Right lobe of liver (tissue), 6 donors: ENCODE results near the gene ARIH2. TPM values are rescaled to one million over a fixed set of nuclear protein-coding genes. Genes with fewer than 3 reads are reported as not detected.

Experiments
- ATAC-seq, 4 donors: fragments of 200-7000 bp; cut with Tn5 transposase; one replicate each; pipeline ENCODE4 v1.9.1; 2020; ENCODE audit warnings: mild to moderate bottlenecking in 4 of 4, moderate library complexity in 4 of 4
- DNase-seq, 3 donors: peaks; one replicate each; pipeline ENCODE4 v3.0.0-alpha.2; 2020
- H3K27ac ChIP-seq, 3 donors: fragments of 200-600 bp; one replicate each; pipeline ENCODE4 v1.8.0; 2022
- H3K27me3 ChIP-seq, 2 donors: fragments of 200-600 bp; one replicate each; pipeline ENCODE4 v1.8.0; 2022
- H3K36me3 ChIP-seq, 4 donors: fragments of 200-600 bp; sonication (generic) in 1 of 4; one replicate each; pipeline versions ENCODE4 v1.5.1 to v1.8.0; 2017 to 2022; ENCODE audit warnings: control low read depth in 1 of 4
- H3K4me1 ChIP-seq, 4 donors: fragments of 200-600 bp; sonication (generic) in 1 of 4; one replicate each; pipeline versions ENCODE4 v1.5.1 to v1.8.0; 2017 to 2022; ENCODE audit warnings: control low read depth in 1 of 4
- H3K4me3 ChIP-seq, 3 donors: fragments of 200-600 bp; one replicate each; pipeline ENCODE4 v1.8.0; 2022
- H3K9me3 ChIP-seq, 4 donors: fragments of 200-600 bp; sonication (generic) in 1 of 4; one replicate each; pipeline versions ENCODE4 v1.5.1 to v1.8.0; 2017 to 2022; ENCODE audit warnings: control low read depth in 1 of 4
- POLR2A ChIP-seq: fragments of 450-650 bp; IDR thresholded peaks from one replicate; pipeline ENCODE4 v1.6.1; 2017; ENCODE audit warnings: antibody characterized with exemption, mild to moderate bottlenecking
- WGBS: methylation state at CpG from one replicate; pipeline ENCODE4 v1.1.6; 2018; ENCODE audit warnings: low coverage, low lambda C conversion rate; ENCODE audit not compliant: insufficient coverage; ENCODE audit errors: missing lambda C conversion rate; 5-methylcytosine and 5-hydroxymethylcytosine counted together
- intact Hi-C, 2 donors: fragments of 100-400 bp; cut with DNase I; formaldehyde crosslinking; loops; one replicate each; pipeline versions ENCODE4 v1.11.2 to v1.14.1; 2022
- total RNA-seq, 6 experiments: library from RNA; depleted of rRNA in 2 of 6; stranded (reverse); fragments of >200 nt in 2 of 6; fragmentation: NEBNext Ultra II Directional in 3 of 6; extraction: Animal tissue kit (Norgen Biotek cat#: 25700) in 3 of 6; gene quantifications; one replicate each; pipeline versions ENCODE4 v1.1.0 to v1.2.4, GENCODE V29; 2016 to 2023
- TF ChIP-seq, protein P1 (sequence below), 4 donors: fragments of 200-600 bp in 3 of 4; fragments of 450-650 bp in 1 of 4; IDR thresholded peaks; one replicate each; pipeline versions ENCODE4 v1.5.1 to v1.8.0; 2016 to 2022; ENCODE audit warnings: antibody characterized with exemption in 4 of 4, mild to moderate bottlenecking in 2 of 4
- donor health status: DM: no; HTN: yes; CAD: no.
- donor health status: DM: no; HTN: no; CAD: no.
- donor health status: DM: no; HTN: no; CAD: no.
- donor health status: DM: no; HTN: yes; CAD: no.
- donor health status: DM: no; HTN: yes; CAD: no.

ARIH2 gene
- total RNA-seq, 6 experiments from 2014 or later: 34.4 to 44.9 (median 38.2) TPM

GRCh38 chr3:48881006-48881405, 37.6 kb upstream of the ARIH2 start:
- Histone ChIP-seq H3K27ac (peak overlapping the region in 1 of 3 donors; percentile 18), H3K27me3 (no peaks in the 10 kb centered on the region), H3K9me3 (no peaks in the 10 kb centered on the region), H3K4me3 (no peak overlapping the region), H3K36me3 (peaks cover 0 to 48% (median 20%) of the 10 kb centered on the region in 4 donors), H3K4me1 (peaks cover 0 to 29% (median 12%) of the 10 kb centered on the region in 4 donors)
- DNase-seq: peak in 2 of 3 donors; percentile 60 to 66
- TF ChIP-seq, protein P1, sequence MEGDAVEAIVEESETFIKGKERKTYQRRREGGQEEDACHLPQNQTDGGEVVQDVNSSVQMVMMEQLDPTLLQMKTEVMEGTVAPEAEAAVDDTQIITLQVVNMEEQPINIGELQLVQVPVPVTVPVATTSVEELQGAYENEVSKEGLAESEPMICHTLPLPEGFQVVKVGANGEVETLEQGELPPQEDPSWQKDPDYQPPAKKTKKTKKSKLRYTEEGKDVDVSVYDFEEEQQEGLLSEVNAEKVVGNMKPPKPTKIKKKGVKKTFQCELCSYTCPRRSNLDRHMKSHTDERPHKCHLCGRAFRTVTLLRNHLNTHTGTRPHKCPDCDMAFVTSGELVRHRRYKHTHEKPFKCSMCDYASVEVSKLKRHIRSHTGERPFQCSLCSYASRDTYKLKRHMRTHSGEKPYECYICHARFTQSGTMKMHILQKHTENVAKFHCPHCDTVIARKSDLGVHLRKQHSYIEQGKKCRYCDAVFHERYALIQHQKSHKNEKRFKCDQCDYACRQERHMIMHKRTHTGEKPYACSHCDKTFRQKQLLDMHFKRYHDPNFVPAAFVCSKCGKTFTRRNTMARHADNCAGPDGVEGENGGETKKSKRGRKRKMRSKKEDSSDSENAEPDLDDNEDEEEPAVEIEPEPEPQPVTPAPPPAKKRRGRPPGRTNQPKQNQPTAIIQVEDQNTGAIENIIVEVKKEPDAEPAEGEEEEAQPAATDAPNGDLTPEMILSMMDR (IDR thresholded peaks at IDR 0.05): no peak
- TF ChIP-seq POLR2A: no peak
- intact Hi-C loops: no loop called here
- 31% methylated on average over 2 of the region's 3 CpGs for WGBS
- ATAC-seq: peak; percentile 57 to 80 (median 63)

DNA sequence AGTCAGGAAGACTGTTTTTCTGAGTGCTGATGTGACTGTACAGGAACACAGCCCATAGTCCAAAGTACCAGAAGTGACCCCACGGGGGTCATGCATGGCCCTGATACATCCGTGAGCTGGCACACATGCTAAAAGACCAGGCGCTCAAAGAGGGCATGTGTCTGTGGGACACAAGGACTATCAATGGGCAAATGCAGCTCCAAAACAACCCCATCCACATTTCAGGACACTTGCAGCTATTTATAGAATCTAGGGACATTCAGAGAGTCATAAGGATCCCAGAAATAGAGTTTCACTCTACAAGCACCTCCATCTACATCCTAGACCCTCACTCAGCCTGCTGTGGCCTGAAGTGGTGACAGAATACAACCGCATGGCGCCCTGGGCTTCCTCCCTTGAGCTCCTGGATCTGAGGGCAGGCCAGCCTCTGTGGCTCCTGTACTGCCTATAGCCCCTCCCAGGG, 37.0 kb upstream of the ARIH2 start:
- no peak overlapping the region for H3K27ac ChIP-seq
- H3K4me3 ChIP-seq: no peak overlapping the region
- peak in 2 of 3 donors; percentile 28 to 62 for DNase-seq
- H3K27me3 ChIP-seq: no peaks in the 10 kb centered on the region
- no peaks in the 10 kb centered on the region for H3K9me3 ChIP-seq
- peaks cover 0 to 29% (median 13%) of the 10 kb centered on the region in 4 donors for H3K4me1 ChIP-seq
- WGBS: 30% methylated on average over 3 of the region's 5 CpGs
- TF ChIP-seq, protein P1 (IDR thresholded peaks at IDR 0.05): no peak
- no peak for TF ChIP-seq POLR2A
- H3K36me3 ChIP-seq: peaks cover 0 to 49% (median 20%) of the 10 kb centered on the region in 4 donors
- ATAC-seq: peak; percentile 80 to 90 (median 86)
- intact Hi-C loops: no loop called here

DNA sequence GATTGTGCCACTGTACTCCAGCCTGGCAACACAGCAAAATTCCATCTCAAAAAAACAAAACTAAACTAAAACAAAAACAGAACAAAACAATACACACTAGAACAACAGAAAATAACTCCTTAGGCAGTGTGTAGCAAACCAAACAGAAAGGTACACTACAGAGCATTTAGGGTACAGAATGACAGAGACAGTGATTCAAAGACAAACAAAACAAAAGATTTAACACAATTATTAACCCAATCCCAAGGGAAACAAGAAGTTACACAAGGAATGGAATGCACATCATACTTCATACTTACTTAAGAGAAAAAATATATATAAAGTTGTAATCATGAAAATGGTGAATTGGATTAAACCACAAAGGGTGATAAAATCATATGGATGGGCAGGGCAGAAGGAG, 32.9 kb upstream of the ARIH2 start:
- DNase-seq: no peak
- no peaks in the 10 kb centered on the region for H3K9me3 ChIP-seq
- no peaks in the 10 kb centered on the region for H3K27me3 ChIP-seq
- peak in 1 of 4 donors; percentile 16 for ATAC-seq
- intact Hi-C loops: no loop called here
- TF ChIP-seq, protein P1 (IDR thresholded peaks at IDR 0.05): no peak
- no peak for TF ChIP-seq POLR2A
- H3K27ac ChIP-seq: no peak overlapping the region
- peaks cover 0 to 36% (median 17%) of the 10 kb centered on the region in 4 donors for H3K36me3 ChIP-seq
- peaks cover 0 to 28% (median 13%) of the 10 kb centered on the region in 4 donors for H3K4me1 ChIP-seq
- H3K4me3 ChIP-seq: no peak overlapping the region

DNA sequence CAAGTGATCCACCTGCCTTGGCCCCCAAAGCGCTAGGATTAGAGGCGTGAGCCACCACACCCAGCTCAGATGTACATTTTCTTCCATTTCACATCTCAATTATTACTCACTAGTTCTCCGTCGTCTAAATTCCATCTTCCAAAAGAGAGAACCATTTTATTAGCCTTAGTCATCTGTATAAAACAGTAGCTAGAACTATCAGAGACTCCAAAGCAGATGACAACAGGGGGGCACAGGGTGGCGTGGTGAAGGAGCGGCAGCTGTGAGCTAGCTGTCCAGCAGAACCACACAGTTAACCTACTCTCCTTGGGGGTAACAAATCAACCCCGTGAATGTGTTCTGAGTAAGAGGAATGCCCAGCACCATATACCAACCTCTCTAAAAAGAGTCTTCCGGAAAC, 27.0 kb upstream of the ARIH2 start:
- DNase-seq (no peak), ATAC-seq (no peak)
- Histone ChIP-seq H3K27me3 (no peaks in the 10 kb centered on the region), H3K4me1 (peaks cover 0 to 11% (median 4%) of the 10 kb centered on the region in 4 donors), H3K36me3 (peaks cover 0 to 24% (median 9%) of the 10 kb centered on the region in 4 donors), H3K4me3 (no peak overlapping the region), H3K9me3 (no peaks in the 10 kb centered on the region), H3K27ac (no peak overlapping the region)
- TF ChIP-seq, protein P1 (IDR thresholded peaks at IDR 0.05): no peak
- intact Hi-C loops: no loop called here
- WGBS: 96% methylated on average over 7 of the region's 8 CpGs

DNA sequence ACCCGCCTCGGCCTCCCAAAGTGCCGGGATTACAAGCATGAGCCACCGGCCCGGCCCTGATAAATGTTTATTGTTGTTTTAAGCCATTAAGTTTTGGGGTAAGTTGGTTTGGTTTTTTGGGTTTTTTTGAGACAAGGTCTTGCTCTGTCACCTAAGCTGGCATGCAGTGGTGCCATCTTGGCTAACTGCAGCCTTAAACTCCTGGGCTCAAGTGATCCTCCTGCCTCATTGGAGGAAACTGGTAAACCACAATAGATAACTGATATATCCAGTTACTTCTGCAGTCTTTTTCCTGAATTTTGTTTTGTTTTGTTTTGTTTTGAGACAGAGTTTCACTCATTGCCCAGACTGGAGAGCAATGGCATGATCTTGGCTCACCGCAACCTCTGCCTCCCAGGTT, 24.1 kb upstream of the ARIH2 start:
- H3K27me3 ChIP-seq: no peaks in the 10 kb centered on the region
- ATAC-seq: no peak
- TF ChIP-seq, protein P1 (IDR thresholded peaks at IDR 0.05): no peak
- TF ChIP-seq POLR2A: no peak
- H3K4me1 ChIP-seq: peaks cover 0 to 19% (median 6%) of the 10 kb centered on the region in 4 donors
- no peaks in the 10 kb centered on the region for H3K9me3 ChIP-seq
- no peak for DNase-seq
- intact Hi-C loops: no loop called here
- WGBS: 100% methylated on average over 6 of the region's 6 CpGs
- no peak overlapping the region for H3K4me3 ChIP-seq
- H3K27ac ChIP-seq: no peak overlapping the region
- peaks cover 0 to 15% (median 8%) of the 10 kb centered on the region in 4 donors for H3K36me3 ChIP-seq
